Breast epithelium (tissue), 3 donors: ENCODE measurements around the gene ORM2.

ENCODE experiments used
- CTCF ChIP-seq, 3 donors: fragments of 450-650 bp; IDR thresholded peaks; one replicate each; pipeline ENCODE4 v1.5.1; 2016 to 2017; ENCODE audit warnings: antibody characterized with exemption in 3 of 3, mild to moderate bottlenecking in 3 of 3, moderate library complexity in 3 of 3
- POLR2A ChIP-seq: fragments of 450-650 bp; IDR thresholded peaks from one replicate; pipeline ENCODE4 v1.6.1; 2016; ENCODE audit warnings: antibody characterized with exemption, mild to moderate bottlenecking, moderate library complexity
- POLR2AphosphoS5 ChIP-seq, 3 donors: sonication (generic); formaldehyde crosslinking; IDR thresholded peaks; one replicate each; pipeline ENCODE4 v1.6.1; 2017; ENCODE audit warnings: antibody characterized with exemption in 3 of 3

GRCh38 chr9:114376586-114377445 is 47.1 kb downstream of the ORM2 start:
- no peak for TF ChIP-seq CTCF (IDR thresholded peaks at IDR 0.05)
- TF ChIP-seq POLR2A, result no peak
- no peak for TF ChIP-seq POLR2AphosphoS5 (IDR thresholded peaks at IDR 0.05)
